A172 (cell line): ENCODE data around the gene C1orf52. TPM values are rescaled to one million over a fixed set of nuclear protein-coding genes. Genes with fewer than 3 reads are reported as not detected.

Source experiments
- total RNA-seq: library from RNA; depleted of rRNA; stranded (reverse); fragments of >200 nt; shearing (Covaris generic); gene quantifications from 2 replicates; pipeline ENCODE4 v1.2.3, GENCODE V29; 2014; rRNA removed

Gene C1orf52
- total RNA-seq, 1 experiment from 2014 or later: 19.7 TPM

Other genes with a start within 250 kb of the C1orf52 start
- 19.3 and 22.4 TPM in 2 replicates for gene MCOLN3, start 211.2 kb downstream of the C1orf52 start, total RNA-seq
- gene SYDE2, start 58.6 kb downstream of the C1orf52 start, total RNA-seq: 2.9 and 4.2 TPM in 2 replicates
- 14.5 and 15.1 TPM in 2 replicates for gene BCL10, start 17.0 kb upstream of the C1orf52 start, total RNA-seq
- gene DDAH1, start 205.5 kb upstream of the C1orf52 start, total RNA-seq: 19.0 and 20.7 TPM in 2 replicates